GM23338 (cell line): ENCODE data around the gene HOXA1. TPM values are rescaled to one million over a fixed set of nuclear protein-coding genes. Genes with fewer than 3 reads are reported as not detected.

Source experiments
- ATAC-seq: fragments of 200-7000 bp; cut with Tn5 transposase; 3 replicates; pipeline ENCODE4 v1.9.1; 2020
- DNase-seq: peaks from one replicate; pipeline ENCODE4 v3.0.0-alpha.2; 2015; ENCODE audit warnings: low spot score
- H2AFZ ChIP-seq: fragments of 200-600 bp; sonication (generic); 2 replicates; pipeline ENCODE4 v1.8.0; 2016; ENCODE audit warnings: antibody characterized with exemption, mild to moderate bottlenecking, moderate library complexity
- H3F3A ChIP-seq: fragments of 200-600 bp; sonication (generic); replicated peaks from 2 replicates; pipeline ENCODE4 v1.8.0; 2017; ENCODE audit warnings: antibody characterized with exemption, mixed run types, low read depth
- H3K27ac ChIP-seq: fragments of 200-600 bp; sonication (generic); 2 replicates; pipeline ENCODE4 v1.6.1; 2016; ENCODE audit warnings: low read depth
- H3K27me3 ChIP-seq: fragments of 200-600 bp; sonication (generic); 2 replicates; pipeline ENCODE4 v1.8.0; 2016; ENCODE audit warnings: mild to moderate bottlenecking, mixed run types, moderate library complexity; ENCODE audit not compliant: insufficient read depth
- H3K36me3 ChIP-seq: fragments of 200-600 bp; sonication (generic); 2 replicates; pipeline ENCODE4 v1.8.0; 2016; ENCODE audit warnings: mild to moderate bottlenecking; ENCODE audit not compliant: insufficient read depth
- H3K4me1 ChIP-seq: fragments of 200-600 bp; sonication (generic); 2 replicates; pipeline ENCODE4 v1.8.0; 2016; ENCODE audit warnings: mild to moderate bottlenecking, moderate library complexity; ENCODE audit not compliant: insufficient read depth
- H3K4me2 ChIP-seq: fragments of 200-600 bp; sonication (generic); 2 replicates; pipeline ENCODE4 v1.7.1; 2017; ENCODE audit warnings: mixed run types
- H3K4me3 ChIP-seq: fragments of 200-600 bp; sonication (generic); 2 replicates; pipeline ENCODE4 v1.6.1; 2016; ENCODE audit warnings: mixed run types
- H3K79me2 ChIP-seq: fragments of 200-600 bp; sonication (generic); replicated peaks from 2 replicates; pipeline ENCODE4 v1.8.0; 2017; ENCODE audit warnings: mild to moderate bottlenecking; ENCODE audit not compliant: insufficient read depth
- H3K9me2 ChIP-seq: fragments of 200-600 bp; sonication (generic); 2 replicates; pipeline ENCODE4 v1.8.0; 2017; ENCODE audit not compliant: insufficient read depth
- H4K20me1 ChIP-seq: fragments of 200-600 bp; sonication (generic); replicated peaks from 2 replicates; pipeline ENCODE4 v1.8.0; 2017; ENCODE audit warnings: mild to moderate bottlenecking; ENCODE audit not compliant: insufficient read depth
- H3K27ac Mint-ChIP-seq: 2 replicates; pipeline ENCODE4 v1.8.0; 2020; ENCODE audit warnings: inconsistent platforms, mild to moderate bottlenecking, moderate library complexity, mixed read lengths
- H3K27me3 Mint-ChIP-seq: 3 replicates; pipeline ENCODE4 v1.8.0; 2022; ENCODE audit warnings: low read depth, mild to moderate bottlenecking, moderate library complexity, mixed read lengths, inconsistent platforms; ENCODE audit not compliant: insufficient read depth, poor library complexity
- H3K36me3 Mint-ChIP-seq: 3 replicates; pipeline ENCODE4 v1.8.0; 2021; ENCODE audit warnings: low read depth, mild to moderate bottlenecking, inconsistent platforms, moderate library complexity, mixed read lengths
- H3K4me1 Mint-ChIP-seq: 3 replicates; pipeline ENCODE4 v1.8.0; 2020; ENCODE audit warnings: mild to moderate bottlenecking, inconsistent platforms, mixed read lengths
- H3K4me3 Mint-ChIP-seq: 3 replicates; pipeline ENCODE4 v1.8.0; 2021; ENCODE audit warnings: moderate library complexity, mild to moderate bottlenecking, inconsistent platforms, mixed read lengths
- H3K9me3 Mint-ChIP-seq: 3 replicates; pipeline ENCODE4 v1.8.0; 2020; ENCODE audit warnings: moderate library complexity, mild to moderate bottlenecking, inconsistent platforms, mixed read lengths
- EZH2 ChIP-seq: fragments of 200-600 bp; sonication (generic); IDR thresholded peaks from one replicate; pipeline ENCODE4 v1.8.0; 2017; ENCODE audit warnings: antibody characterized with exemption, mild to moderate bottlenecking, low read depth; ENCODE audit not compliant: unreplicated experiment
- EZH2phosphoT487 ChIP-seq: fragments of 200-600 bp; sonication (generic); IDR thresholded peaks from one replicate; pipeline ENCODE4 v1.8.1; 2018; ENCODE audit warnings: antibody characterized with exemption; ENCODE audit not compliant: unreplicated experiment
- ZNF114 ChIP-seq: fragments of 250-450 bp; sonication (Bioruptor Pico); IDR thresholded peaks from 2 replicates; pipeline ENCODE4 v1.5.0; 2020; ENCODE audit warnings: mild to moderate bottlenecking, moderate library complexity
- ZNF462 ChIP-seq: fragments of 250-450 bp; sonication (Bioruptor Pico); IDR thresholded peaks from 2 replicates; pipeline ENCODE4 v1.5.0; 2020; ENCODE audit warnings: mild to moderate bottlenecking, moderate library complexity
- polyA plus RNA-seq: library from polyadenylated mRNA; unstranded; fragments of >200 nt; fragmentation: Nextera tagmentation; extraction: Ambion mirVana; gene quantifications from 2 replicates; pipeline ENCODE4 v1.2.1, GENCODE V29; 2016
- total RNA-seq: library from RNA; depleted of rRNA; stranded (reverse); fragments of >200 nt; shearing (Covaris generic); gene quantifications from 2 replicates; pipeline ENCODE4 v1.2.3, GENCODE V29; 2014
- TF ChIP-seq, protein P1 (sequence below): IDR thresholded peaks from 2 replicates; pipeline ENCODE4 v1.6.1; 2016; ENCODE audit warnings: antibody characterized with exemption

Gene HOXA1
- total and polyA plus RNA-seq, 2 experiments from 2014 or later: not detected

GRCh38 chr7:27130540-27131389, 35.0 kb upstream of the HOXA1 start, which contains the start of gene HOXA4 (continued):
- TF ChIP-seq ZNF462 (CRISPR knock-in tag): no peak
- TF ChIP-seq, protein P1, sequence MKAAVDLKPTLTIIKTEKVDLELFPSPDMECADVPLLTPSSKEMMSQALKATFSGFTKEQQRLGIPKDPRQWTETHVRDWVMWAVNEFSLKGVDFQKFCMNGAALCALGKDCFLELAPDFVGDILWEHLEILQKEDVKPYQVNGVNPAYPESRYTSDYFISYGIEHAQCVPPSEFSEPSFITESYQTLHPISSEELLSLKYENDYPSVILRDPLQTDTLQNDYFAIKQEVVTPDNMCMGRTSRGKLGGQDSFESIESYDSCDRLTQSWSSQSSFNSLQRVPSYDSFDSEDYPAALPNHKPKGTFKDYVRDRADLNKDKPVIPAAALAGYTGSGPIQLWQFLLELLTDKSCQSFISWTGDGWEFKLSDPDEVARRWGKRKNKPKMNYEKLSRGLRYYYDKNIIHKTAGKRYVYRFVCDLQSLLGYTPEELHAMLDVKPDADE: no peak
- no peak for TF ChIP-seq ZNF114 (CRISPR knock-in tag)

GRCh38 chr7:27129729-27130539, 34.1 kb upstream of the HOXA1 start:
- TF ChIP-seq EZH2phosphoT487: peak; percentile 52
- TF ChIP-seq EZH2: peak; percentile 94
- no peak for TF ChIP-seq ZNF114 (CRISPR knock-in tag)
- Histone ChIP-seq H3K9me2 (no peaks in the 10 kb centered on the region), H3K4me3 (peak overlapping the region; percentile 62; the same call in 1 of the 2 replicates), H3K27ac (no peak overlapping the region), H3K79me2 (no peaks in the 10 kb centered on the region), H3F3A (peaks cover 55% of the 10 kb centered on the region), H3K36me3 (no peaks in the 10 kb centered on the region), H3K27me3 (peaks cover 100% of the 10 kb centered on the region), H4K20me1 (peaks cover 65% of the 10 kb centered on the region), H3K4me2 (peak overlapping the region; percentile 84; the same call in 1 of the 2 replicates), H2AFZ (no peak overlapping the region), H3K4me1 (peaks cover 11% of the 10 kb centered on the region; the same call in 1 of the 2 replicates)
- DNase-seq (peak; percentile 41), ATAC-seq (peak; percentile 57)
- no peak overlapping the region for H3K27ac Mint-ChIP-seq
- no peaks in the 10 kb centered on the region; the same call in 2 of the 3 replicates for H3K4me1 Mint-ChIP-seq
- peak overlapping the region; percentile 25; the same call in 1 of the 3 replicates for H3K4me3 Mint-ChIP-seq
- peaks cover 96% of the 10 kb centered on the region for H3K27me3 Mint-ChIP-seq
- no peaks in the 10 kb centered on the region for H3K36me3 Mint-ChIP-seq
- H3K9me3 Mint-ChIP-seq: no peaks in the 10 kb centered on the region; the same call in 2 of the 3 replicates
